Measurements from ENCODE around the gene WNT3.

Gene WNT3

GRCh38 chr17:46836500-46836899 lies 18.0 kb upstream of the WNT3 start:
- no peak for DNase-seq (ENCODE audit: low read depth in 2 of 2)

GRCh38 chr17:46834846-46835245 lies 16.4 kb upstream of the WNT3 start:
- no peak for DNase-seq (ENCODE audit: low read depth in 2 of 2)

- DNase-seq (ENCODE audit: low read depth in 2 of 2), result no peak
Observed at GRCh38 chr17:46833840-46834208, 15.3 kb upstream of the WNT3 start.

- no peak for DNase-seq (ENCODE audit: low read depth in 2 of 2)
Observed at GRCh38 chr17:46832945-46833839, 14.7 kb upstream of the WNT3 start.

- DNase-seq (ENCODE audit: low read depth in 2 of 2), result no peak
Observed at GRCh38 chr17:46832331-46832821, 13.9 kb upstream of the WNT3 start.

- DNase-seq (ENCODE audit: low read depth in 2 of 2), result no peak
Observed at GRCh38 chr17:46831573-46832330, 13.3 kb upstream of the WNT3 start.

- no peak for DNase-seq (ENCODE audit: low read depth in 2 of 2)
Observed at GRCh38 chr17:46827274-46827673, 8.8 kb upstream of the WNT3 start.

- DNase-seq (ENCODE audit: low read depth in 2 of 2), result no peak
Observed at GRCh38 chr17:46826116-46826515, 7.6 kb upstream of the WNT3 start.

GRCh38 chr17:46823657-46824056 lies 5.2 kb upstream of the WNT3 start:
- DNase-seq (ENCODE audit: low read depth in 2 of 2), result no peak

- DNase-seq (ENCODE audit: low read depth in 2 of 2), result peak in 1 of 2 donors; percentile 39
Observed at GRCh38 chr17:46822388-46822921, 4.0 kb upstream of the WNT3 start.

GRCh38 chr17:46821482-46822387 lies 3.2 kb upstream of the WNT3 start:
- DNase-seq (ENCODE audit: low read depth in 2 of 2), result no peak

GRCh38 chr17:46820592-46821450 lies 2.3 kb upstream of the WNT3 start:
- DNase-seq (ENCODE audit: low read depth in 2 of 2), result no peak

- DNase-seq (ENCODE audit: low read depth in 2 of 2), result no peak
Observed at GRCh38 chr17:46819906-46820351, 1.4 kb upstream of the WNT3 start.

- no peak for DNase-seq (ENCODE audit: low read depth in 2 of 2)
Observed at GRCh38 chr17:46818929-46819859, 702 bp upstream of the WNT3 start.

GRCh38 chr17:46817901-46818209 lies 637 bp downstream of the WNT3 start:
- DNase-seq (ENCODE audit: low read depth in 2 of 2), result no peak

- no peak for DNase-seq (ENCODE audit: low read depth in 2 of 2)
Observed at GRCh38 chr17:46817151-46817900, 1.2 kb downstream of the WNT3 start.

GRCh38 chr17:46815474-46816353 lies 2.8 kb downstream of the WNT3 start:
- DNase-seq (ENCODE audit: low read depth in 2 of 2), result no peak

- DNase-seq (ENCODE audit: low read depth in 2 of 2), result no peak
Observed at GRCh38 chr17:46814446-46814845, 4.0 kb downstream of the WNT3 start.
